Frontal cortex (tissue), 1 donor: Measurements from ENCODE around the gene OR6F1. TPM values are rescaled to one million over a fixed set of nuclear protein-coding genes. Genes with fewer than 3 reads are reported as not detected.

Experiments used
- total RNA-seq: library from RNA; depleted of rRNA; stranded (reverse); fragments of >200 nt; gene quantifications from one replicate; pipeline ENCODE4 v1.2.3, GENCODE V29; 2014

Gene OR6F1
- total RNA-seq, 1 donor from 2014 or later, result not detected

Other genes with a start within 250 kb of the OR6F1 start
- gene OR2C3, start 180.2 kb downstream of the OR6F1 start, total RNA-seq, result not detected
- gene GCSAML, start 167.5 kb downstream of the OR6F1 start, total RNA-seq, result 0.41 TPM
- gene OR2G2, start 128.3 kb downstream of the OR6F1 start, total RNA-seq, result not detected
- not detected for gene OR2G3, start 111.1 kb downstream of the OR6F1 start, total RNA-seq
- gene OR13G1, start 36.9 kb downstream of the OR6F1 start, total RNA-seq, result not detected
- not detected for gene OR14K1, start 22.0 kb upstream of the OR6F1 start, total RNA-seq
- not detected for gene OR14A2, start 31.5 kb upstream of the OR6F1 start, total RNA-seq
- gene OR1C1, start 43.9 kb upstream of the OR6F1 start, total RNA-seq, result not detected
- not detected for gene OR14A16, start 107.5 kb upstream of the OR6F1 start, total RNA-seq
- not detected for gene OR11L1, start 125.2 kb upstream of the OR6F1 start, total RNA-seq
- 3.3 TPM for gene TRIM58, start 140.5 kb upstream of the OR6F1 start, total RNA-seq
- 2.9 TPM for gene OR2W3, start 178.9 kb upstream of the OR6F1 start, total RNA-seq
- not detected for gene OR2T8, start 203.6 kb upstream of the OR6F1 start, total RNA-seq
- gene OR2AJ1, start 208.2 kb upstream of the OR6F1 start, total RNA-seq, result not detected
- 0.82 TPM for gene OR2L8, start 232.2 kb upstream of the OR6F1 start, total RNA-seq
- 0.41 TPM for gene OR2AK2, start 248.6 kb upstream of the OR6F1 start, total RNA-seq